Astrocyte of the cerebellum (primary cell): ENCODE measurements around the gene SLC18B1.

ENCODE experiments used
- DNase-seq: peaks from one replicate; pipeline ENCODE4 v3.0.0-alpha.2; 2011; ENCODE audit warnings: low read depth
- H3K4me3 ChIP-seq: 2 replicates; pipeline ENCODE4 v1.5.1; 2011; ENCODE audit warnings: mild to moderate bottlenecking, low read depth, low read length, moderate library complexity
- CTCF ChIP-seq: IDR thresholded peaks from 2 replicates; pipeline ENCODE4 v1.5.1; 2012; ENCODE audit warnings: low read length, low read depth, moderate library complexity, mild to moderate bottlenecking; ENCODE audit errors: missing control alignments
- in situ Hi-C: cut with HindIII; loops from 2 replicates; pipeline ENCODE4 v1.10.0; 2017; ENCODE audit warnings: low sequenced_read_pairs

SLC18B1 gene

GRCh38 chr6:132728616-132729015, 69.8 kb downstream of the SLC18B1 start:
- DNase-seq, result no peak
- in situ Hi-C loops, result no loop called here
- TF ChIP-seq CTCF, result no peak
- H3K4me3 ChIP-seq, result no peak overlapping the region

GRCh38 chr6:132726608-132726975, 71.8 kb downstream of the SLC18B1 start:
- H3K4me3 ChIP-seq, result no peak overlapping the region
- no peak for DNase-seq
- no peak for TF ChIP-seq CTCF
- in situ Hi-C loops, result no loop called here

- no peak overlapping the region for H3K4me3 ChIP-seq
- TF ChIP-seq CTCF, result no peak
- in situ Hi-C loops, result no loop called here
- no peak for DNase-seq
Measured at GRCh38 chr6:132725947-132726607, 72.4 kb downstream of the SLC18B1 start.

- in situ Hi-C loops, result no loop called here
- no peak for DNase-seq
- no peak for TF ChIP-seq CTCF
- no peak overlapping the region for H3K4me3 ChIP-seq
Measured at GRCh38 chr6:132725471-132725870, 73.0 kb downstream of the SLC18B1 start.

- no peak for TF ChIP-seq CTCF
- in situ Hi-C loops, result no loop called here
- DNase-seq, result no peak
- H3K4me3 ChIP-seq, result no peak overlapping the region
Measured at GRCh38 chr6:132719736-132720448, 78.5 kb downstream of the SLC18B1 start.
